NCI-H2081 treated with DMSO at 0.1 percent for 48 hours (cell line): ENCODE data around the gene RNF208.

Experiments
- DNase-seq: peaks from one replicate; lab custom pipeline; 2025; lab: John Stamatoyannopoulos, UW

The RNF208 gene

DNA sequence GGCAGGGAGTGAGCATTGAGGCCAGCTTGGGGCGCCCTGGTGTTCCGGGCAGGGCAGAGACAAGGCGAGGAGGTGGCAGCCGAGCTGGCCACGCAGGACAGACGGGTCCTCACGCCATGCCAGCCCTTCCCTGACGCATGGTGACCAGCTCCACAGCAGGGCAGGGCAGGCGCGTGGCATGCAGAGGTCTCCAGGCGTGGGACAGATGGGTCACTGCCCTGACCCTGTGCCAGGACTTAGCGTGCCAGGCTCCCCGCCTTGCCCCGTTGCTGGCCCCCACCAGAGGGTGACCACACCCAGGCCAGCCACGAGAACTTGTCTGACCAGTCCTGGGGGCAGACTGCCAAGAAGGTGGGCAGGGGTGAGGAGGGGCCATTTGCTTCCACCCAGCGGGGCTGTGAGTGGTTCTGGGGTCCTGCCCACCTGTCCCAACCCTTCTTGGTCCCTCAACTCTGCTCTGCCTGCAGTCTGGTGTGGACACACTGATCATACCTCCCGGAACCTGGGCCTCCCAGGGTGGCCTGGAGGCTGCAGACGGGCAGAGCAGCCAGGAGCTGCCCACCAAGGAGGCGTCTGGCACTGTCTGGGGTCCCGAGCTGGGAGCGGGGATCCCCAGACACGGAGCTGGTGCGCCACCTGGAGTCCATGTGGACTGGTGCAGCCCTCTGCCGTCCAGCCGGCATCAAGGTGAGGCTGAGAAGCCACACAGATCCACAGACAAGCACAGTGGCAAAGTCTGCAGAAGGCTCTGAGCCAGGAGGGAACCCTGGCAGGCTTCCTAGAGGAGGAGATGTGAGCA lies 5.2 kb upstream of the RNF208 start, which contains the start of gene RNF224:
RNF224 (plus strand) TSS at position 449 of the 799 bp plus-strand sequence. CDS start 834 bp downstream, outside the sequence.
- DNase-seq: no peak

DNA sequence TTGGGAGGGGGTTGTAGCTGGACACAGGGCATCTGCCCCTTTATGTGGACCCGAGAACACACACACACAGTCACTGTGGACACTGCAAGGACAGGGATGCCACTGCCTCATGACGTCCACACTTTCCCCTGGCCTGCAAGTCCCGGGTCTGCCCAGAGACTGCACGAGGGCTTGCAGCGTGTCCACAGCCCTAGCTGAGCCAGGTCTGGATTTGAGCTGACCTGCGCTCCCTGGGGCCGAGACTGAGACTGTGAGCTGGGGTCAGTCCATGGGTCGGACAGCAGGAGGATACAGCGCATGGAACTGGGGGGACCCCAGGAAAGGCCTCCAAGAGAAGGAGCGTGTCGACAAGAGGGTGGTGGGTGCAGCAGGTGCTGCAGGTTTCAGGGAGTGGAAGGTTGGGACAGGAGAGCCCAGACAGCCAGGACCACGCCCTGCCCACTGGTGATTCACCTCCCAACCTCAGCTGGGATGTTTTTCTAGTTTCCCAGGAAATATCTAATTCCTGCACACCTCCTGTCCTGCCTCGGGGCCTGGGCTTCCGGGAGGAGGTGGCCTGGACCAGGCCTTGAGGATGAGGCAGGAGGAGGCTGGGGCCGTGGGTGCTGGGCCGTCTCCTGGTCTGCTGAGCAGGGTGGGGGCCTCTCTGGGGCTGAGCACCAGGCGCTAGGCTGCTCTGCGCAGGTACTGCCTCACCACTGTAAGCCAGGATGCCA lies 4.5 kb upstream of the RNF208 start:
- DNase-seq: no peak

DNA sequence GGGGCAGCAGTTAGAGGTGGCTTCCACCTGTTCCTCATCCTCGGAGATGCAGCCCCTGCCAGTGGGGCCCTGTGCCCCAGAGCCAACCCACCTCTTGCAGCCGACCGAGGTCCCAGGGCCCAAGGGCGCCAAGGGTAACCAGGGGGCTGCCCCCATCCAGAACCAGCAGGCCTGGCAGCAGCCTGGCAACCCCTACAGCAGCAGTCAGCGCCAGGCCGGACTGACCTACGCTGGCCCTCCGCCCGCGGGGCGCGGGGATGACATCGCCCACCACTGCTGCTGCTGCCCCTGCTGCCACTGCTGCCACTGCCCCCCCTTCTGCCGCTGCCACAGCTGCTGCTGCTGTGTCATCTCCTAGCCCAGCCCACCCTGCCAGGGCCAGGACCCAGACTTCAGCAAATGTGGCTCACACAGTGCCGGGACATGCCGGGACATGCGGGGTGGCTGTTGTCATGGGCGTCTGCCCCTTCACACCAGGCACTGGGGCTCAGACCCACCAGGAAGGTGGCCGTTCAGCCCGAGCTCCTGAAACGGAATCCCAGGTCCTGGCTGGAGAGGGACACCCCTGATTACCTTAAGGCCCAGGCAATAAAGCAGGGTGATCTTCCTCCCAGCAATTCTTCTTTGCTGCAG lies 3.8 kb upstream of the RNF208 start:
- no peak for DNase-seq

DNA sequence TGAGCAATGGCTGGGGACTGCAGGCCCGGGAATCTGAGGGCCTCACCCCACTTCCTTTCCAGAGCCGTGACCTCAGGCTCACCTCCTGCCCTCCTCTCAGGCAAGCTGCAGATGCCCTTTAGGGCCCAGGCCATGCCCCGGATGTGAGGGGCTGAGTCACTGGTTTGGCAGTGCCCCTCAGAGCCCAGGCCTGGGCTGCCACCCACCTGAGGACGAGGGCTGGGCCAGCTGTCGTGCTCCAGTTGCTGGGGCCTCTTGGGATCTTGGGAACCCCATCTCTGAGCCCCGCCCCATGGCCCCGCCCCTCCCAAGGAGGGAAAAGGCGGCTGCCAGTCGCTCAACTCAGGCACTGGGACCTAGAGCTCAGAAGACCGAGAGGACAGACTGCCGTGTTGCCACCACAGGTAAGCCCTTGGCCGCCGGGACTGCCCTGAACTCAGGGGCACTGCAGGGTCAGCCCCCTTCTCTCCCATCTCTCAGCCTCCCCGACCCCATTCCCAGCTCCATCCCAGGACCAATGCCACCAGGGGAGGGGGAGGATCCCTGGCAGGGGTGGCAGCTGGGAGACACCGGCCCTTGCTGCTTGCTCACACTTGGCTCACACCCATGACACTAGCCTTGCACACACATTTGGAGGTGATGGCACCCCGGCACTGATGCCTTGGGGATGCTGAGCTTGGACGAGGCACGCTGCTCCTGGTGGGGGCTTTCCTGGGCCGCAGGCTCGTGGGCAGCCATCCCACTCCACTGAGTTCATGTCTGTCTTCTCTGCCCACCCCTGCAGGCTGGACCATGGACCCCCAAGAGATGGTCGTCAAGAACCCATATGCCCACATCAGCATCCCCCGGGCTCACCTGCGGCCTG lies 3.0 kb upstream of the RNF208 start, which contains the start of gene CYSRT1:
CYSRT1 (plus strand) TSS at position 345 of the 865 bp plus-strand sequence; CDS start at position 793, 448 bp downstream.
- DNase-seq: no peak

DNA sequence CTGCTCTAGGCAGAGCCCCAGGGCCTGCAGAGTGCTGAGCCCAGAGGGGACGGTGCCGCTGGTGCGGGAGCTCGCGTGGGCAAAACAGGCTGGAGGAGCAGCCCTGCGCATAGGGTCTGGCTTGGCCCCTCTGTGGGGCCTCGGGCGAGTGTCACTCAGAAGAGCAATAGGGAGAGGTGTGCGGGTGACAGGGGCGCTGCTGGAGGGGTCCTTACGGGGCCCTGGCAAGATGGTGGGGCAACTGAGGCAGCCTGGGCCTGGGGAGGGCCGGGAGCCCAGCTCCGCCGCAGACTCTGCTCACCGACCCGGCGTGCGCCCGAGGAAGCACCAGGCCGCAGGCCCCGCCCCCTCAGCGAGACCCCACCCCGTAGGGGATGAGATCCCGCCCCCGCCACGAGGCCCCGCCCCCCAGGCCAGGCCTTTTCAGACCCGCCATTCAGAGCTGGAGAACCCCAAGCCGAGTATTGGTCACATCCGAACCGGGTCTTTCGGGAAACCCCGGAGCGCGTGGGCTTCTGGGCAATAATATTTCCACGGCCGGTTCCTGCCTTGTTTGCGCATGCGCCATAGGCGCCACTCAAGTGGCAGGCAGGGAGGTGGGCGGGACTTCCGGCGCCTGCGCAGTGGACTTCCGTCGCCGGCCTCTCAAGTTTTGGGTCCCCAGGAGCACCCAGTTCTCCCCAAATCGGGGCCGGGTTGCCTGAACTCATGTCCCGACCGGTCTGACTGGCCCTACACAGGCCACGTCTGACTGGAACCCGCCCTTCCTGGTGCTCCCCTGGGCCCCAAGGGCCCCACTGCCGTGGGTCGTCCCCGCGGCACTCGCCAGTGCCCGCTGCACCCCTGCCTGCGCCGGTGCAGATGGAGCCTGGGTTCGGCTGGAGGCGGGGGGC lies 1.3 kb upstream of the RNF208 start:
- DNase-seq: peak; percentile 89

DNA sequence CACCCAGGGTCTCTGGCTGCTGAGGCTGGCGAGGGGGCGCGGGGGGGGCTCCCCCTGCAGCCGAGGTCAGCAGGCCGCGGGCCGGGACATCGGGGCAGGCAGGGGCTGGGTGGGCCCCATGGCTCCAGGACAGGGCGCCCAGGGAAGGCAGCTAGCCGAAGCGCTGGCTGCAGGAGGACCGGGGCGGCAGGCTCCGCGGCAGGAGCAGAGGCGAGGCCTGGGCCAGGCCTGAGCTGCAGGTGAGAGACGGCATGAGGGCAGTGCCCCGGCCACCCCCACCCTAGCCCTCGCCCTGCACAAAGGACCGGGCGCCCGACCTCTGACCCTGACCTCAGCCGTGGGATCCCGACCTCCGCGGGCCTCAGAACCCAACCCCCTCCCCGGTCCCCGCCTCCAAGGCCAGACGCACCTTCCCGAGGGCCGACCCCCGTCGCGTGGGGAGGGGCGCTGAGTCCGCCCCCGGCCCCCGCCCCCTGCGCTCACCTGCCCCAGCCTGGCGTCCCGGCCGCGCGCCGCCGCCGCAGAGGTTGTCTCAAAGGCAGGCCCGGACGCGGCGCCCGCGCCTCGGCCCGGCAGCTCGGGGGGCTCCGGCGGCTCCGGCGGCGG lies 431 bp downstream of the RNF208 start:
- no peak for DNase-seq

DNA sequence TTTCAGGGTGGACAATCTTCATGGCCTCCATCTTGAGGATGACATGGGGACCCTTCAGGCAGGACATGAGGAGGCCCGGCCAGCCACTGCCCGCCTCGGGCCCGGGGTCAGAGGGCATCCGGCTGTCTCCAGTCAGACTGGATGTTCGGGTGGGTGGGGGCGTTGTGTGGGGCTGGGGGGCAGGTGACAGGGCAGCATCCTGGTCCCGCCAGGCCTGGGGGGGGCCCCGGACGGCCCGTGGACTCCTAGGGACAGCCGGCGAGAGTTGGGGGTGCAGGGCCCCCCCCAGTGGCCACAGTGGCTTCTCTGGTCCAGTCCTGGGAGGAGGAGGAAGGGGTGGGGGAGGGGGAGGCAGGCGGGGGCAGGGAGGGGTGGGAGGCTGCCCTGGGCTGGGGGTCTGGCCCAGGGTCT lies 940 bp downstream of the RNF208 start:
- no peak for DNase-seq

DNA sequence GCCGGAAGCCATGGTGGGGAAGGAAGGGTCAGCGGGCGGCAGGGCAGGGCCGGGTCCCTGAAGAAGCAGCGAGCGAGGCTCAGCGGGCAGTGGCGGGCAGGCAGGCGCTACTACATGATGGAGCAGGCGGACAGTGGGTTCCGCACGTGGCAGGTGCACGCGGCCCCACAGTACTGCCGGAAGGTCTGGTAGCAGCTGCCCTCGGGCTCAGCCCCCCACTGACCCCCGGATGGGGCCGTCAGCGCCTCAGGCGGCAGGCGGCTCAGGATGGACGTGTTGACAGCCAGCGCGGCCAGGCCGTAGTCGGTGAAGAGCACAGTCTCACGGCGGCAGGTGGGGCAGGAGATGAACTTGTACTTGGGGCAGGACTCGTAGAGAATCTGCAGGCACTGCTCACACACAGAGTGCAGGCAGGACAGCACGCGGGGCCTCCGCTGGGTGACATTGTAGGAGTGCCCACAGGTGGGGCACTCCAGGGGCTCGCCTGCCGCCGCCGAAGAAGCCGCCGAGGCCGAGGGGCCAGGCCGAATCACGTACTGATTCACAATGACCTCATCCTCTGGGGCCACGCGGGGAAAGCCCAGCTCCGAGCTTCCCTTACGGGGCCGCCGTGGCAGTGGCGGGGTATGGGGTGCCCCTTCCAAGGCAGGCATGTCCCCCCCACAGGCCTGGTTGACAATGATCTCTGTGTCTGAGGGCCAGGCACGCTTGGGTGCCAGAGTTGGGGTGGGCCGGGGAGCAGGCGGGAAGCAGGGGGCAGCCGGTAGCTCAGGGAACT lies 1.5 kb downstream of the RNF208 start:
- no peak for DNase-seq

DNA sequence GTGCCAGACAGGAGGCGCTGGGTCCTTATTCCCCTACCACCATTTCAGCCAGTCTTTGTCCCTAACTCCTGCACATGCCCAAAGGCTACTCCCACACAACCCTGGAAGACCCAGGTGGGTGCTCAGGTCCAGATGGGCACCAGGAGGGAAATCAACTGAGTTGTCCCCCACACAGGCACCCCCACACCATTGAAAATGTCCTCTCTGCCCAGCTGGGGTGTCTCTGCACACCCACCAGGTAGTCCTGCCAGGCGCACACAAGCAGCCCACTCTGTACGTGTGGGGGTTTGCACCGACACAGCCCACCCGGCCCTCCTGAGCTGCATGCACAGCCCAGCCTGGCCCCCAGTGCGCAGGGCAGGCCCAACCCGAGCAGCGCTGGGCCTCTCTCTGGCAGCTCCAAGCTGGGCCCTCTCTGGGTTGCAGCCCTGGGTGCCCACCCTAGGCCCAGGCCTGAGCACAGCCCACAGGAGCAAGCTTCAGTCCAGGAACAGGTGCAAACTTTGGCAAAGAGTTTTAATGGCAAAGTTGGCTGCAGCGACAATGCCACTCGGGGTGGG lies 2.2 kb downstream of the RNF208 start:
- no peak for DNase-seq

DNA sequence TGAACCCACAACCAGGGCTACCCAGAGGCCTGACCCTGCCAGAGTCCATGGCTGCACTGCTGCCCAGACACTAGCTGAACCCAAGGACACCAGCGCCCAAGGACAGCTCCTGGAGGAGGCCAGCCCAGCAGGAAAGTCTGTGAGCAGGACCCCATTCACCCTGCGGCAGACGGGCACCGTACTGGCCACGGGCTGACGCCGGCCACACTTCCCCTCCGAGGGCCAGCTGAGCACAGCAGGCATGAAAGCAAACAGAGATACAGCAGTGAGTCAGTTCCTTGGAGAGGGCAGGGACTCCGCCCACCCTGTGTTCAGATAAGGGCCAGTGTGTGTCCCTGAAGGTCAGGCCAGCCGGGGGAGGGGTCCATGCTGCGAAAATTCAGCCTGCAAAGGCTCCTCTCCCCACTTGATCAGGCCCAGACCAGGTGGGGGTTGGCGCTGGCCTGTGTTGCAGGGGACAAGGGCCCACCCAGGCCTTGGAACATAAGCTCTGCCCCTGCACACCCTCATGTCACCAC lies 3.2 kb downstream of the RNF208 start:
- no peak for DNase-seq

DNA sequence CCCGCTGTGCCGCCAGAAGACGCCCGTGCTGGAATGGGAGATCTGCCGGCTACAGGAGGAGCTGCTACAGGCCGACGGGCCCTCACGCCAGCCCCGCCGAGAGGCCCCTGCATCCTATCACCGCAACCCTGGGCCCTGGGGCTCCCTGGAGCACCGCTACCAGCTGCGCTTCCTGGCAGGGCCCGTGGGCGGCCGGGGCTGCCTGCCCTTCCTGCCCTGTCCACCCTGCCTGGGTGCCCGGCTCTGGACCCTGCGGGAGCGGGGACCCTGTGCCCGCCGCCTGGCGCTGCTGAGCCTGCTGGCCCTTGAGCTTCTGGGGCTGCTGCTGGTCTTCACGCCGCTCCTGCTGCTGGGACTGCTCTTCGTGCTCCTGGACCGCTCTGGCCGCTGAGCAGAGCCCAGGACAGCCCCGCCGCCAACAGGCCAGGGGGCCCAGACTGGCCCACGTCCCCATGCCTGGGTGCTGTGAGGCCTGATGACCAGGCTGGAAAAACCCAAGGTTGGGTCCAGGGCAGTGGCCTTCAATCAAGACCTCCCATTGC lies 3.8 kb downstream of the RNF208 start:
- DNase-seq: no peak

DNA sequence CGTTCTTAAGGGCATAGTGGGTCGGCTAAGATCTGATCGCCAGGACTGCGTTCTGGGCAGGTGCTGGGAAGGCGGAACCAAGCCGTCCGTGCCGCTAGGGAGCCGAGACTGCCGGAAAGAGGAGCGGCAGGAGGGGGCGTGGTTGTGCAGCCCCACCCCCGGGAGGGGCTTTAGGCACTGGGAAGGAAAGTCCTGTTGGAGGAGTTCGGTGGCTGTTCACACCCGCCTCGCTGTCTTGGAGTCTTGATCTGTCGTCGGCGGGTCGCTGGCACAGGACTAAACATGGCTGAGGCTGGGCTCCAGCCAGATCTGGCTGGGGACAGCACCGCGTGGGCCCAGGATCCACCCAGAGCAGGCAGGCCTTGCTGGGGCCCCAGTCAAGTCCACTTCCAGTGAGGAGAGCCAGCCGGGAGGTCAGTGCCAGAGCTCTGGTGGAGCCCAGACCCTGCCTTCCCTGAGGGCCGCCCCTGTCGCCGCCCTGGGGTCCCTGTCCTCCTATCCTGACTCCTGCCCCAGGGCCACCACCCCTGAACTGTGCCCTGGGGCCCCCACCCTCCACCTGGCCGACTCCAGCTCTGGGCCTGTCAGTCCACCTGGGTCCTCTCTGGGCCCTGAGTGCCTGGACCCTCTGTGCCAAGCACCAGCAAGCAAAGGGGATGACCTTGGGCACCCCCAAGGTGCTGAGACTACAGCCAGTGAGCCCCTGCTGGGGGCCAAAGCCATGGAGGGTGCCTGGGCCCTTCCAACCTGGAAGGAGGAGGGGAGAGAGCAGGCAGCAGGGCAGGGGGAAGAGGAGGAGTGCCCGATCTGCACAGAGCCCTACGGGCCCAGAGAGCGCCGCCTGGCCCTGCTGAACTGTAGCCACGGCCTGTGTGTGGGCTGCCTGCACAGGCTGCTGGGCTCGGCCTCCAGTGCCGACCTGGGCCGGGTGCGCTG lies 4.5 kb downstream of the RNF208 start:
- no peak for DNase-seq

DNA sequence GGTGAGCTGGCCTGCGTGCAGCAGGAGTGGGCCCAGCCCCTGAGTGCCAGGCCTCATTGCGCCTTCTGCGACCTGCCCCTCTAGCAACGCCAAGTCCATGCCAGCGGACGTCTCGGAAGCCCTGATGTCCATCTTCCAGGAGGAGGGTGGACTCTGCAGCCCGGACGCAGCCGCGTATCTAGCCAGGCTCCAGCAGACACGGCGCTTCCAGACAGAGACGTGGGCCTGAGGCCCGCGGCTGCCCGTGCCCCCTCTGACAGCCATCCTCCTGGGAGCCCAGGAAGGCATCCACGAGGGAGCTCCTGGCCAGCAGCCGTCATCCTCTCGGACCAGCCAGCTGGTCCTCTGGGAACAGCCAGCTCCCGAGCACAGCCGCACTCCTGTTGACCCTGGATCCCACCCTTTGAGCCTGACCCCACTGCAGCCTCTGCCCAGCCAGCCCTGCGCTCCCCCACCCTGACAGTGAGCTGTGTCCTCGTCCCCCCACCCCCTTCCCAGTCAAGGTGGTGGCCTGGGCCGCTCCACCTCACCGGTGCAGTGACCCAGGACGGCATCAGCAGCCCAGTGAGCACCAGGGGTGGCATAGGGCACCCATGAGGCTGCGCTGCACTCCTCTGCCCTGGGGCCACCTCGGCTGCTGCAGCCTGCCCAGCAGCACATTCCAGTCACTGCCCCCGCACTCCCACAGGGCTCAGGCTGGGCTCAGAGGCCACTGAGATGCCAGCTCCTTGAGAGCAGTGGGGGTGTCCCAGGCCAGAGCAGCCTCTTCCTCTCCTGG lies 5.7 kb downstream of the RNF208 start:
- no peak for DNase-seq

DNA sequence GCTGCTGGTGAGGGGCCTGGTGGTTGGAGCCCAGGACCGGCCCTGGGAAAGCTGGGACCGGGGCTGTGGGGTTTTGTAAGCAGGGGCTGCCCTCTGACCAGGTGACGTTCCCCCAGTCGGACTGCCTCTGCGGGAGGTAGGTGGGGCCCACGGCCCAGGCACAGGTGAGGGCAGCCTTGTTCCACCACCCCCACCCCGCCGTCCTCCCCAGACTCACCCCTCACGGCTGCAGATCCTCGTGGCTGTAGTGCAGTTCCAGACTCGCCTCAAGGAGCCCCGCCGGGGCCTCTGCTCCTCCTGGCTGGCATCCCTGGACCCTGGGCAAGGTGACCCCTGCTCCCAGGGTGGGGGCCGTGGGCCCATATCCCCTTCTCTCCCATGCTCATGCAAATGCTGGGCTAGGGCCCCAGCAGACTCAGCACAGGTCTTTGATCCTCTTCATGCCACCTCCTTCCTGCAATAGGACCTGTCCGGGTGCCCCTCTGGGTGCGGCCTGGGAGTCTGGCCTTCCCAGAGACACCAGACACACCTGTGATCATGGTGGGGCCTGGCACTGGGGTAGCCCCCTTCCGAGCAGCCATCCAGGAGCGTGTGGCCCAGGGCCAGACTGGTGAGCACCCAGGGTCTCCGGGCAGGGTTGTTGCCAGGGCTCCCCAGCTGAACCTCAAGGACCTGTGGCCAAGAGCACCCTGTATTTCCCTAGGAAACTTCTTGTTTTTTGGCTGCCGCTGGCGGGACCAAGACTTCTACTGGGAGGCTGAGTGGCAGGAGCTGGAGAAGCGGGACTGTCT lies 6.6 kb downstream of the RNF208 start:
- no peak for DNase-seq

DNA sequence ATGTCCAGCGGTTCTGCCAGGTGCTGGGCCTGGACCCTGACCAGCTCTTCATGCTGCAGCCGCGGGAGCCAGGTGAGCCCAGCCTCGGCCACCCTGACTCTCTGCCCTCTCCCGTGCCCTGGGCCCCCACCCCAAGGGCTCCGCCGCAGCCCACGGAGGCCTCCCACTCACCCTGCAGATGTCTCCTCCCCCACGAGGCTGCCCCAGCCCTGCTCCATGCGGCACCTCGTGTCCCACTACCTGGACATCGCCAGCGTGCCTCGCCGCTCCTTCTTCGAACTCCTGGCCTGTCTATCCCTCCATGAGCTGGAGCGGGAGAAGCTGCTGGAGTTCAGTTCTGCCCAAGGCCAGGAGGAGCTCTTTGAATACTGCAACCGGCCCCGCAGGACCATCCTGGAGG lies 7.4 kb downstream of the RNF208 start:
- no peak for DNase-seq
